SW480 (cell line): ENCODE measurements around the gene SRBD1.
A peak's percentile ranks its signal among the peaks of the same experiment; 100 is the strongest.

Experiments used
- DNase-seq: peaks from one replicate; pipeline ENCODE4 v3.0.0-alpha.2; 2016; ENCODE audit warnings: low spot score

SRBD1 gene

DNA sequence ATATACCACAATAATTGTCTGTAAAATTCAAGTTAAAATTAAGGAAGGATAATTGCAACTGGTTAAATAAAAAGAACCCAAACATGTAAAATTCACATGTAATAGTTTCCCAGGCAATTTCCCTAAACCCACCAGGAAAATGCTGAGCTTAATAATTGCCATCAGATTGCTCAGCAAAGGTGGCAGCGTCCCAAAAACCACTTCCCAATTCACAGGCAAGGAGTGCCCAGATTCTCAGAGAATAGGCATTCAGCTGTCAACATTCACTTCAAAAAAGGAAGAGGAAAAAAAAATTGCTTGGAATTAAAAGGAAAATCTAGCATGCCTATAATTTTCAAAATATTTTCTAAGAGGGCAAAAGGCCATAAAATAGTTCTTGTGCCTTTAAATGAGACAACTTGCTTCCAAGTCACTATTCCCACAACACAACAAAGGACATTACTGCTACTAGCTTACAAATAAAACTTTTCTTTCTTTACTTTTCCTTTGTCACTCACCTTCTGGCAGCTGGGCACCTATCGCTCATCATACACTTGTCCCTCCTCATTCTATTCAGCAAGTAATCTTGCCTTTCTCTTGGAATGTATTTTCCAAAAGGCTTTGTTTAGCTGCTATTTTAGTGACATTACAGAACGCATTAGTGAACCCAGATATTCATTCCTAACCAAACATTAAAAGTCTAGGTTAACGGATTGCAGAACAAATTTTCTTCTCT lies 15.2 kb downstream of the SRBD1 start:
- no peak for DNase-seq

DNA sequence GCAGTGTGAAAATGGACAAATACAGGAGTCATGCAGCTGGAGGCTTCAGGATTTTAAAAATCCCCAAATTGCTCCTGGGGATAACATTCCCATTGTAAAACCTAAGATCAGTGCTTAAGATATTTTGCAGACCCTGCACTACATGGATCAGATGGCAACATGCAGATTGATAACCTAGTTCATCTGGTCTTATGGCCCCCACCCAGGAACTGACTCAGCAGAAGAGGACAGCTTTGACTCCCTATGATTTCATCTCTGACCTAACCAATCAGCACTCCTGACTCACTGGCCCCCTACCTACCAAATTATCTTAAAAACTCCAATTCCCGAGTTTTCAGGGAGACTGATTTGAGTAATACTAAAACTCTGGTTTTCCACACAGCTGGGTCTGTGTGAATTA lies 20.0 kb downstream of the SRBD1 start:
- no peak for DNase-seq

DNA sequence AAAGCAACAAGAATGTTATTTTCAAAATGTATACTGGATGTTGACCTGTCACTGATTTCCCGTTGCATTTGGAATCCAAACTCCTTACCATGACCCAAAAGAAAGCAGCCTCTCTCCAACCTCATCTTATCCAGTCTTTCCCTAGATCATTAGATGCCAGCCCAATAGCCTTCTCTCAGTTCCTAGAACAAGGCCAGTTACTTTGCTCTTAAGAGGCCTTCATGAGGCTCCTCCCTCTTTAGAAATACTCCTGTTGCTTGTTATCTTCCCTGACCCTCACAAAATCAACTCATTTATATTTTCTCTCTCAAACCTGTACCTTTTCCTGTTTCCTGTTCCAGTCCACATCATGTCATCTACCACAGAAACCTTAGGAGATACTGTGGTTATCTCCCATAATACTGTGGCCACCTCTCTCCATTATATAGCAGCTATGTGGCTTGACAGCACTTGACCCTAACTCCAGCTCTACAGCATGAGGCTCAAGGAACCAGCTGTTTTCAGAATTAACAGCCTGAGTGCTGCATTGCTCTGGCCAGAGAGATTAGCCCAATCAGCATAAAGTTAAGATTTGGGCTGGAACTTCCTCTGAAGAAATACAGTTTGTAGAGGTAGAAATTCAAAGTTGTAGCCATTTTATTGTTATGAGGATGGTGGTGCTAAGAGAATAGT lies 22.8 kb downstream of the SRBD1 start:
- no peak for DNase-seq

DNA sequence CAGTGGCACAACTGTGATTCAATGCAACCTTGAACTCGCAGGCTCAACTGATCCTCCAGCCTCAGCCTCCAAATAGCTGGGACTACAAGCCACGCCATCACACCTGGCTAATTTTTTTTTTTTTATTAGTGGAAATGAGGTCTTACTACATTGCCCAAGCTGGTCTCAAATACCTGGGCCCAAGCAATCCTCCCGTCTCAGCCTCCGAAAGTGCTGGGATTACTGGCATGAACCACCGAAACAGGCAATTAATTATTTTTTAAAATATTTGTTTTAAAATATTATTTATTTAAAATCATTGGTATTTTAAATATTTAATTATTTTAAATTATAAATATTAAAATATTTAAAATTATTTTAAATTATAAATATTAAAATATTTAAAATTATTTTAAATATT lies 24.5 kb downstream of the SRBD1 start:
- no peak for DNase-seq

DNA sequence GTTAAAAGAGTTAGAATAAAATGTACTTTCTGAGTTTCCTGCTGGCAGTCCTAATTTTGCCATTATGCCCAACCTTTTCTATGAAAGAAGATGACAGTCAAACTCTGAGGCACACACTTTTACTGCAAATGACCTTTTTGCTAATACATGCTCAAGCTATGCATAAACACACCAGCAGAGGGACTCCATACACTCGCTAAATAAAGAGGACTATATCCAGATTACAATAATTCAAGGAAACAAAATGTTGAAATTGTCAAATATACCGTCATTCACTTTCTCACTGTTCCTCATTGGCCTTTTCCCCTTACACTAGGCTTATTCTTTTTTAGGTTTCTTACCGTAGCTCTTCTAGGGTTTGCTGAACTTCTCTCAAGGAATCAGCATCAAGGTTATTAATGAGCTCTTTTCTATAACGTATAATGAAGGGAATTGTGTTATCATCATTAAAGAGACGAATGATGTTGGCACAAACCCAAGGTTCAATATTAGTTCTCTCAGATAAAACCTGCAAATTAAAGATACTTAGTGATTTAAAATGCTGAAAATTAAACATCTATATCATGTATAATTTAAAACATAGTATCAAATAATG lies 25.7 kb downstream of the SRBD1 start:
- peak; percentile 30 for DNase-seq

DNA sequence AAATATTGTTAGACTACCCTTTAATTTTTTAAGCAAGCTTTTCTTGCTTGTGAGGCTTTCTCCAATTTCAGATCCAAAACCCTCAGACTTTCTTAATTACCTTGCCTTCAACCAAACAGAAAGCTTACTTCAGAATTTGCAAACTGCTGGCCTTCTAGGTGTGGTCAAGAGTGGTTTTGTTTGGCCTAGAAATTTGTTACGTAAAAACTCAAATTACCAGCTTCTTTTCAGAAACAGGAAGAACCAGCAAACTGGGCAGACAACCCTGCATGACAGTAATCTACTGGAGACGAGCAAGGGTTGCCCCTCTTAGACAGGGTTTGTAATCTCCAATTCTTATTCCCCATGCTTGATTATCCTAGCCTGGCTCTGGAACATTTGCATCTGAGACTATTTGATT lies 27.1 kb downstream of the SRBD1 start:
- no peak for DNase-seq

DNA sequence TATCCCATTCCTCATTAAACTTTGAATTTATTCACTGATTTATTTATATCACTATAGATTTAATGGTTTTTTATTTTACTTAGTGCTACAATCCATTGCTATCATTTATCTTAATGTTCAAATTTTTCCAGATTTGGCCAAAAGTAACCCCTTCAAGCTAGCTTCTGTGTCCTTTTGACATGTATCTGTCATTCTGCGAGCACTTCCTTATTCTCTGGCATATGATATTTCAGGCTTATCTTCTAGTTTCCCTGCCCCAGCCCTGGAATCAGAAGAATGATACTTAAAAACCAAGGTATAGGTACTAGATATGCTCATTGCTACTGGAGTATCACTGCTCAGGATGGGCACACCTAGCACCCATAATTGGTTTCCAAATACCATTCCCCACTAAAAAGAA lies 28.5 kb downstream of the SRBD1 start:
- DNase-seq = no peak

DNA sequence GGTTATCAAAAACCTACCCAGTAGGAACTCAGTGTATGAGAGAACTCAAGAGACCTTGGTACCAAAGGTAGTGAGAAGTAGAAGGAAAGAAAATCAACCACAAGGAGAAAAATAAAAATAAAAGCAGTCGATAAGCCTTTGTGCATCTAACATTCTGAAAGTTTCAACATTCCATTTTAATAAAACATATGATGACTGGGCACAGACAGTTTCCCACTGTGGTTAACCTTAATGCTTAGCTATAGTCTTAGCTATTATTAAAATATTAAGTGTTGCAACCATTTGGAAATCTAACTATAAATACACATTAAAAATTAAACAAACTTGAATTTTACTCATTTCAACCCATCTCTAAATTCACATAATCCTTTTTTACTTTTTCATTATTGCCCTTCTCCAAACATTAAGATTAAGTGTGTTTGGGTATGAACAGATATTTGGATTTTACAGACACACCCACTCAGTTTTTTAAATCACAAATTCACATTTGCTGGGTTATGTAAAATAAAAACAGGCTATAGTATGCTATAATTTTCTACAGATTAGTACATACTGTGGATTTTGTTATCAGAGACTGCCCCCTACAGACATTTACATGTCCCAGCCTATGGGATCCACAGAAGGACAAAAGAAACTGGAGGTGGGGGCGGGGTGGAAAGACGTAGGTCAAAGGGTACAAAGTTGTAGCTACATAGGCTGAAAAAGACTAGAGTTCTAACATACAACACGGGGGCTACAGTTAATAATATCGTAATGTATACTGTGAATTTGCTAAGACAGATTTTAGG lies 32.8 kb downstream of the SRBD1 start:
- DNase-seq = peak; percentile 8

DNA sequence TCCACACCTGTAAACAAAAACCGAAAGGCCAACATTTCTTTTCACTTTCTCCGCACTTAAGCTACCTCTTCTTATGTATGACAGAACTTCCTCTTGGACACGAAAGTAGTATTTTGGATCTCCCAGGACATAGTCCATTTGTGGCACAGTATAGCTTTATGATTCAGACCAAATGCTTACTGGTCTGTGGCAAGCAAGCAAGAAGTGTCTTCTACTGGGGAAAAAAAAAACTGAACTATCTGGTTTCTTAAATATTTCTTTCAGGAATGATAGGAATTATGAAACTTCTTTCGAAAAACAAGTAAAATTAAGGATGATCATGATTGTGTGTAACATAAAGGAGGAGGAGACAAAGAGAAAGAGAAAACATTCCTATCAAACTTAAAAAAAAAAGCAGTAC lies 33.6 kb downstream of the SRBD1 start:
- DNase-seq = no peak

DNA sequence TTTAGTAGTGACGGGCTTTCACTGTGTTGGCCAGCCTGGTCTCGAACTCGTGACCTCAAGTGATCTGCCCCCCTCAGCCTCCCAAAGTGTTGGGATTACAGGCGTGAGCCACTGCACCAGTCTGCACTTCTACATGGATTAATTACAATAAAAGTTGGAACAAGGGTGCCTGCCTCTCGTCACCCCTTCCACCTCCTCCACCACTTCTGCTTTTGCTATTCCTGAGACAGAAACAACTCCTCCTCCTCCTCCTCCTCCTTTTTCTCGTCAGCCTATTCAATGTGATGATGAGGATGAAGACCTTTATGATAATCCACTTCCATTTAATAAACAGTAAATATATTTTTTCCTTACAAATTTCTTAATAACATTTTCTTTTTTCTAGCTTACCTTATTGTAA lies 35.2 kb downstream of the SRBD1 start:
- DNase-seq = no peak

DNA sequence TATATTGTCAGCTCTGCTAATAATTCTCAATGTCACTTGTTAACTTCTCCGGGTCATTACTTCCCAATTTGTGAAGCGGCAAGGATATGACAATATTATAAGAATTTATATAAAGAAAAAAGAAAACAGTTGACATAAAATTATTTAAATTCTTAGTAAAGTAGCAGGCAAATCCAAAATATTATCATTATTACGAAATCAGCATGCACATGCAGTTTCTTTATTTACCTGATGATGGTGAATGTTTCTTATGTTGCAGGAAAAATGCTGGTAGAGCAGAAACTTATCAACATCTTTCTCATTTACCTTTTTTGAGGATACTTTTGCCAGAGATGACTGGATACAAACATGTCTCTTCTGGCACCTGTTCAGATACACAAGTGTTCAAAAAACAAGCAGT lies 38.1 kb downstream of the SRBD1 start:
- DNase-seq = no peak

DNA sequence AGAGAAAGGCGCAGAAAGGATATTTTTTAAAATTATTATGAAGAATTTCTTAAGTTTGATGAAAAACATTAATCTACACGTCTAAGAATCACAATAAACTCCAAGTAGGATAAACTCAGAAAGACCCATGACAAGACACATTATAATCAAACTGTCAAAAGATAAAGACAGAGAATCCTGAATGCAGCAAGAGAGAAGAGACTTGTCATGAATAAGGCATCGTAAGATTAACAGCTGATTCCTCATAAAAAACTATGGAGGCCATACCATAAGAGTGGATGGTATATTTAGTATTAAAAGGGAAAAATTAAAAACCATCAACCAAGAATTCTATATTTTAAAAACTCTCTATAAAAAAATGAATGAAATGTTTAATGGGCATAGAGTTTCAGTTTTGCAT lies 39.1 kb downstream of the SRBD1 start:
- DNase-seq = no peak

DNA sequence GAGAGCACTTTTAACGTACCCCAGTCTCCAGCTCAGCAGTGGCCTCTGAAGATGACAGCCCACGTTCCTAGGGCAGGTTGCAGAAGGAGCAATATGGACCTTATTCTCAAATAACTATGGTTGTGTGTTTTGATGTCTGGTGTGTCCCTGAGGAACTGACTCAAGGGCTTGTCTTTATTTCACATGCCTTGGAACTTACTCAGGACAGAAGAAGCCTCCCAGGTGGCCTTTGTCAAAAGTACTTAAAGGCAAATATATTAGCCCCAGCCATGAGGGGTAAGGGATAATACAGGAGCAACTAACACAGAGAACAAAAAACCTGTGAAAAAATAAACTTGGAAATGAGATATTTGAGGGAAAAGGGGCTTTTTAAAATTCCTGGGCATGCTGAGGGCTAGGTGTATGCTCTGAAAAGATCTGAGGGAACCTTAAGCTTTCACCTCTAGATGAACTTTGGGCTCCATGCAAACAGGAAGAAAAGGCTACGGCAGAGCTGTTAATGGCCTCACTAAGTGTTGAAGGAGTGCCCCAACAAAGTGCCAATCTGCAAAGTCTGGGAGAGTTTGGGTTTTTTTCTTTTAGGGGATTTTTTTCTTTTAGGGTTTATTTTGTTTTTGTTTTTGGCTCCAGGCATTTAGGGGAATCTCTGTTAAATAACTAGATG lies 40.3 kb downstream of the SRBD1 start:
- DNase-seq = no peak

DNA sequence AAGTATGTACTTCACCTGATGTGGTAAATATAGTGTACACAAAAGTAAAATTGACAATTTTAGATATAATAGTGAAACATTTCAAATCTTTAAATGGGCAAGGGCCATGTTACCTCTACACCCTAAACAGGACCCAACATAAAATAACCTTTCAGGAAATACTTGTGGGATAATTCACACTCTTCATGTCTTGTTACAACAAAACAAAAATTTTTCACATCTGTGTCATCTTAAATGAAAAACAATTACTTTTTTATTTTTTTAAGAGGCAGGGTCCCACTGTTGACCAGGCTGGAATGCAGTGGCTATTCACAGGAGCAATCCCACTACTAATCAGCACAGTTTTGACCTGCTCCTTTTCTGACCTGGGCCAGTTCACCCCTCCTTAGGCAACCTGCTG lies 42.1 kb downstream of the SRBD1 start:
- DNase-seq = no peak

DNA sequence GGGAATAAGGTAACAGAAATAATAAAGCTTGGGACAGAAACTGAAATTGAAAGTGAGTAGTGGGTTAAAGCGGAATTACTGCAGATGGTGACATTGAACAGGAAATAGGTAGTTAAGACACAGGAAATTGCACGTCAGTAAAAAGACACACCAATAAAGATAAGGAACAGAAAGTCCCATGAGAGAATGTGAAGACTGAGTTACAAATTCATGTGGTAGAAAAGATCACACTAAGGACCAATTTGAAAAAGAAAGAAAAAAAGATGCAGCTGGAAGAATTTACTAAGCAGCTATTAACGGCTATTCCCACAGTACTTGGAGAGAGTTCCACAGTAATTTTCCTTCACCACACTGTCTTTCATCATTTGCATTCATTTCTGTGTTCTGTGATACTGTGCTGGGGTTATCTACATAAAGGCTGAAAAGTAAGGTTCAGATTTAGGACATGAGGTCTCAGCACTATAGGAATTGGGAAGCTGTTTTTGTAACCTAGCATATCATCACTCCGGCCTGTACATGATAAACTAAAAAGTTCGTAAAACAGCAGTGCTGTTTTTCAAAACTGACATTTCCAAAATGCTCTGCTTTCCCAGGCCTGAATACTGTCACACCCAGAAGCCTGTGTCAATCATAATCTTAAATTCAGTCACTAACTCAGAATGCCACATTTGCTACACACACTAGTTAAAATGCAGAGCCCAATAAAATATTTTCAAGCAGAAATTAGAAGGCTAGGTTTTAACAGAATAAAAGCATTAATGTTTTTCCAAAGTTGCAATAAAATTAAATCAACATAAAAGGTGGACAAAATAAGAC lies 42.9 kb downstream of the SRBD1 start:
- DNase-seq = no peak

DNA sequence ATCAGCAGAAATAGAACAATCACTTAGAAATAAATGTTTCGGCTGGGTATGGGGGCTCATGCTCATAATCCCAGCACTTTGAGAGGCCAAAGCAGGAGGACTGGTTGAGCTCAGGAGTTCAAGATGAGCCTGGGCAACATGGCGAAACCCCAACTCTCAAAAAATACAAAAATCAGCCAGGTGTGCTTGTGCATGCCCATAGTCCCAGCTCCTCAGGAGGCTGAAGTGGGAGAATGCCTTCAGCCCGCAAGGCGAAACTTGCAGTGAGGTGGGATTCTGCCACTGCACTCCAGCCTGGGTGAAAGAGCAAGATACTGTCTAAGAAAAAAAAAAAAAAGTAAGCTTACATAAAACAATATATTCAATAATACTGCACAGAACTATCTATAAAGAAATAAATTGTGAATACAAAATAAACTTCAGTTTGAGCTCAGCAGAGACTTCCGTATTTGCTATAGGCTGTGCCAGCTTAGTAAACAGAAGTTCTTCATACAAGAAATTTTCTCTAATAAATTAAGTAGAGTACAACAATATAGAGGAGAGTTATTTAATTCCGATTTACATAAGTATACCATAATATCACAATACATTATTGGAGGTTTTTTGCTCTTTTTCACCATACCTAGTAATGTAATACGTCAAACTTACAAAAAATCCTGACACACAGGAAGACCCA lies 43.6 kb downstream of the SRBD1 start:
- DNase-seq = no peak

DNA sequence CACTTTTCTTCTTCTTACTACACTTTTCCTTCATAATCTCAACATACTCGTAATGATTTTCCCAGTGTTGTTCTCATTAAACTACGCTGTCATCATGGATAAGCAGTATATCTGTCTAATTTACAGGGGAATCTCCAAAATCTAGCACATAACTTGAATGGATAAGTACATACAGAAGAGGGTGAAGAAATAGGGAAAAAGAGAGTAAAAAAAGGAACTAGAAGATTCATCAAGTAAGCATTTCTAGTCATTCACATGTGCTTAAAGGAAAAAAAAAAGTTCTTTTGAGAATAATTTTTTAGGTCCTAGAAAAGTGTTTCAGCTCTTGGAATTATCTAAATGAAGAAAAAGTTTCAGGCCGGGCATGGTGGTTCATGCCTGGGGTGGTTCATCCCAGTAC lies 51.6 kb downstream of the SRBD1 start:
- DNase-seq = no peak

DNA sequence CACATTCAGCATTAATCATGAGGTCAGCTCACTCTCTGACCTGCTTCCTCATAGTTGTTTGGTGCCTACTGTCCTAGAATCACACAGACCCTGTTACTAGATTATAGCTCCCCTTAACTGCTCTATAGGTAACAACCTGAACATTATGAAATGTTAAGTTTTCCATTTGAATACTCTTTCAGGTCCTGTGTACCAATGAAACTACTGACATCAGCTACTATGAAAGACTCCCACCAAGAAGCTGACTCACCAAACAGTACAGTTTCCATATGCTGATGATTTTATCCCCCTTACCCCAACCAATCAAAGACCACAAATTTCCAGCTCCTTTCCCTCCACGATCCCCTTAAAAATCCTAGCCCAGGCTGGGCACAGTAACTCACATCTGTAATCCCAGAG lies 56.3 kb downstream of the SRBD1 start:
- no peak for DNase-seq

DNA sequence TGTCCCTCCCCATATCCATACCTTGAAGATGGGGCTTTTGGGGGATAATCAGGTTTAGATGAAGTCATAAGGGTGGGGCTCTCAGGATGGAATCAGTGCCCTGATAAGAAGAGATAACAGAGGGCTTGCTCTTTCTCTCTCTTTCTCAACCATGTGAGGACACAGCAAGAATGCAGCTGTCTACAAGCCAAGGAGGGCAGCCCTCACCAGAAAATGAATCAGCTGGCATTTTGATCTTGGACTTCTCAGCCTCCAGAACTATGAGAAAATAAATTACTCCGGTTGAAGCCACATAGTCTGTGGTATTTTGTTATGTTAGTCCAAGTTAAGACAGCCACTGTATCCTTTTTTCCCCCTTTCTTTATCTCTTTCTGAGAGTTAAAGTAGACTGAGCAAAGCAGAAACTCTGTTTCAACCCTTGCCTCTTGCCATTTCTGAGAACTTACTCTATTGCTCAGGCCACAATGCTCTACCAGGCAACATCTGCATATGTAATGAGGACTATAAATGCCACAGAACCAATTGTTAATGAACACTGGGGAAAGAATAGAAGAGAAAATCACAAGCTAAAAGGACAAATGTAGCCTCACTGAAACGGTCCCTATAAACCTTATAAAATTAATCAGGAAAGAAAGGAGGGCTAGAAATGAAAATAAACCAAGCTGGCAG lies 56.9 kb downstream of the SRBD1 start:
- no peak for DNase-seq

DNA sequence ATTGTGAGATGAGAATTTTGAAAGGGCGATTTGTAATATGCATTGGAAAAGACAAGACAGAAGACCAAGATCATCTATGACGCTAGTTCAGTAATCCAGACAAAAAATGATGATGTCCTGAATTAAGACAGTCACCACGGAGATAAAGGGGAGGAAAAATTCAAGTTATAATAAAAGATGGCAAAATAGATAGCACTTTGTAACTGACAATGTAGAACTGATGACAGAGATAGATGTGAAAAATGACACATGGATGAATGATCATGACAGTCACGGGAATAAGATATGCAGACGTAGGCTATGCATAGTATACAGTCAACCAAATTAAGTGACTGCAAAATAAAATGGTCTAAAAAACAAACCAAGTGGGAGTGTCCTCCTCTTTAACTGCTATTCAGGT lies 59.2 kb downstream of the SRBD1 start:
- DNase-seq = no peak
